Adrenal gland (tissue), 5 donors: ENCODE measurements around the gene B4GALNT1.

Experiments
- POLR2A ChIP-seq, 2 donors: fragments of 450-650 bp; IDR thresholded peaks; one replicate each; pipeline ENCODE4 v1.6.1; 2017; ENCODE audit warnings: antibody characterized with exemption in 2 of 2, mild to moderate bottlenecking in 2 of 2, moderate library complexity in 1 of 2
- TF ChIP-seq, protein P1 (sequence below), 6 experiments: fragments of 450-650 bp in 4 of 6; fragments of 200-600 bp in 2 of 6; sonication (generic) in 1 of 6; IDR thresholded peaks; 1 replicate in 5 of 6; 2 replicates in 1 of 6; pipeline versions ENCODE4 v1.5.1 to v1.8.0; 2016 to 2021; ENCODE audit warnings: antibody characterized with exemption in 6 of 6, mild to moderate bottlenecking in 2 of 6, moderate library complexity in 1 of 6
- donor health status: DM: no; HTN: no; CAD: no.

GRCh38 chr12:57641699-57642442 is 8.9 kb upstream of the B4GALNT1 start:
- no peak for TF ChIP-seq POLR2A (IDR thresholded peaks at IDR 0.05)
- TF ChIP-seq, protein P1, sequence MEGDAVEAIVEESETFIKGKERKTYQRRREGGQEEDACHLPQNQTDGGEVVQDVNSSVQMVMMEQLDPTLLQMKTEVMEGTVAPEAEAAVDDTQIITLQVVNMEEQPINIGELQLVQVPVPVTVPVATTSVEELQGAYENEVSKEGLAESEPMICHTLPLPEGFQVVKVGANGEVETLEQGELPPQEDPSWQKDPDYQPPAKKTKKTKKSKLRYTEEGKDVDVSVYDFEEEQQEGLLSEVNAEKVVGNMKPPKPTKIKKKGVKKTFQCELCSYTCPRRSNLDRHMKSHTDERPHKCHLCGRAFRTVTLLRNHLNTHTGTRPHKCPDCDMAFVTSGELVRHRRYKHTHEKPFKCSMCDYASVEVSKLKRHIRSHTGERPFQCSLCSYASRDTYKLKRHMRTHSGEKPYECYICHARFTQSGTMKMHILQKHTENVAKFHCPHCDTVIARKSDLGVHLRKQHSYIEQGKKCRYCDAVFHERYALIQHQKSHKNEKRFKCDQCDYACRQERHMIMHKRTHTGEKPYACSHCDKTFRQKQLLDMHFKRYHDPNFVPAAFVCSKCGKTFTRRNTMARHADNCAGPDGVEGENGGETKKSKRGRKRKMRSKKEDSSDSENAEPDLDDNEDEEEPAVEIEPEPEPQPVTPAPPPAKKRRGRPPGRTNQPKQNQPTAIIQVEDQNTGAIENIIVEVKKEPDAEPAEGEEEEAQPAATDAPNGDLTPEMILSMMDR (IDR thresholded peaks at IDR 0.05): no peak
